ENCODE data around the gene FRMPD1.

GRCh38 chr9:37632479-37632878, 18.3 kb upstream of the FRMPD1 start:
- TF ChIP-seq POLR2AphosphoS5 (IDR thresholded peaks at IDR 0.05; ENCODE audit: low read depth, low read length) (no peak), POLR2A (IDR thresholded peaks at IDR 0.05; ENCODE audit: low read depth, low read length) (no peak), TAF1 (IDR thresholded peaks at IDR 0.05; ENCODE audit: low read depth, low read length) (no peak), PAX5 (IDR thresholded peaks at IDR 0.05; ENCODE audit: insufficient read depth, low read length, severe bottlenecking) (no peak), POU2F2 (IDR thresholded peaks at IDR 0.05; ENCODE audit: low read depth, low read length) (no peak)
